GM12878 (cell line): ENCODE data around the gene ELANE.

Experiments used
- BMI1 ChIP-seq: fragments of 450-650 bp; IDR thresholded peaks from 2 replicates; pipeline ENCODE4 v1.6.1; 2016; ENCODE audit warnings: mild to moderate bottlenecking, moderate library complexity, borderline replicate concordance
- CBFB ChIP-seq: IDR thresholded peaks from 2 replicates; pipeline ENCODE4 v1.6.1; 2016; ENCODE audit warnings: antibody characterized with exemption, low read depth
- CEBPB ChIP-seq, 2 experiments: fragments of 150-350 bp in 1 of 2; IDR thresholded peaks; 2 replicates each; pipeline ENCODE4 v1.6.1; 2012 to 2014; ENCODE audit warnings: low read depth in 2 of 2, low read length in 2 of 2, borderline replicate concordance in 1 of 2, inconsistent platforms in 1 of 2
- CTCF ChIP-seq, 3 experiments: IDR thresholded peaks in 2 of 3; conservative IDR thresholded peaks in 1 of 3; 2 replicates each; pipeline ENCODE4 v1.5.1; 2011; ENCODE audit warnings: low read depth in 3 of 3, low read length in 3 of 3, mild to moderate bottlenecking in 3 of 3, control low read depth in 2 of 3, moderate library complexity in 2 of 3, inconsistent platforms in 1 of 3, mixed read lengths in 1 of 3; ENCODE audit not compliant: control insufficient read depth in 2 of 3, insufficient read depth in 1 of 3; ENCODE audit errors: extremely low read depth in 1 of 3
- ETV6 ChIP-seq, 2 experiments: fragments of 450-650 bp in 1 of 2; IDR thresholded peaks in 1 of 2; conservative IDR thresholded peaks in 1 of 2; 2 replicates each; pipeline ENCODE4 v1.6.1; 2014; ENCODE audit warnings: antibody characterized with exemption in 1 of 2, borderline replicate concordance in 1 of 2, low read depth in 1 of 2, mild to moderate bottlenecking in 1 of 2, moderate library complexity in 1 of 2
- EZH2 ChIP-seq: IDR thresholded peaks from 2 replicates; pipeline ENCODE4 v1.6.1; 2012; ENCODE audit warnings: low read depth, mild to moderate bottlenecking, control low read depth, inconsistent platforms, low read length, borderline replicate concordance; ENCODE audit not compliant: control insufficient read depth
- GABPA ChIP-seq: IDR thresholded peaks from 2 replicates; pipeline ENCODE4 v1.6.1; 2014; ENCODE audit warnings: antibody characterized with exemption, low read depth, mild to moderate bottlenecking, inconsistent platforms
- MXI1 ChIP-seq: fragments of 150-350 bp; IDR thresholded peaks from 2 replicates; pipeline ENCODE4 v1.6.1; 2011; ENCODE audit warnings: low read depth, mild to moderate bottlenecking, inconsistent platforms, low read length, improper control_type of control experiment
- PKNOX1 ChIP-seq: fragments of 450-650 bp; IDR thresholded peaks from 2 replicates; pipeline ENCODE4 v1.6.1; 2016; ENCODE audit warnings: mild to moderate bottlenecking
- POLR2A ChIP-seq: IDR thresholded peaks from 2 replicates; pipeline ENCODE4 v1.6.1; 2011; ENCODE audit warnings: low read depth, mild to moderate bottlenecking, low read length
- RUNX3 ChIP-seq: IDR thresholded peaks from 2 replicates; pipeline ENCODE4 v1.6.1; 2012; ENCODE audit warnings: low read length, inconsistent platforms
- SMC3 ChIP-seq: IDR thresholded peaks from 2 replicates; pipeline ENCODE4 v1.6.1; 2011; ENCODE audit warnings: low read length, improper control_type of control experiment, borderline replicate concordance

GRCh38 chr19:855142-855541, 3.0 kb downstream of the ELANE start:
- TF ChIP-seq POLR2A, result no peak
- no peak for TF ChIP-seq CTCF (IDR thresholded peaks at IDR 0.05 in 2 of 3, conservative IDR thresholded peaks at IDR 0.05 in 1 of 3; ENCODE audit: control insufficient read depth in 2 of 3, extremely low read depth in 1 of 3, insufficient read depth in 1 of 3, low read depth in 3 of 3, low read length in 3 of 3)
- TF ChIP-seq MXI1, result no peak
- TF ChIP-seq BMI1, result no peak
- TF ChIP-seq EZH2, result no peak
- no peak for TF ChIP-seq PKNOX1
- TF ChIP-seq GABPA, result no peak
- no peak for TF ChIP-seq ETV6 (conservative IDR thresholded peaks at IDR 0.05 in 1 of 2, IDR thresholded peaks at IDR 0.05 in 1 of 2; ENCODE audit: borderline replicate concordance in 1 of 2, low read depth in 1 of 2)
- no peak for TF ChIP-seq CEBPB (IDR thresholded peaks at IDR 0.05; ENCODE audit: borderline replicate concordance in 1 of 2, low read depth in 2 of 2, low read length in 2 of 2)
- TF ChIP-seq SMC3, result no peak
- no peak for TF ChIP-seq CBFB
- TF ChIP-seq RUNX3, result no peak
